Stimulated activated CD8-positive, alpha-beta memory T cell treated with anti-CD3 and anti-CD28 coated beads, Interleukin-12 subunit alpha, Interleukin-12 subunit beta, amount 100 ng/mL, for 4 hours (primary cell): ENCODE data around the gene MARCOL.

ENCODE experiments used
- DNase-seq: peaks from one replicate; pipeline ENCODE4 v3.0.0-alpha.2; 2020; ENCODE audit warnings: low read depth

The MARCOL gene, protein sequence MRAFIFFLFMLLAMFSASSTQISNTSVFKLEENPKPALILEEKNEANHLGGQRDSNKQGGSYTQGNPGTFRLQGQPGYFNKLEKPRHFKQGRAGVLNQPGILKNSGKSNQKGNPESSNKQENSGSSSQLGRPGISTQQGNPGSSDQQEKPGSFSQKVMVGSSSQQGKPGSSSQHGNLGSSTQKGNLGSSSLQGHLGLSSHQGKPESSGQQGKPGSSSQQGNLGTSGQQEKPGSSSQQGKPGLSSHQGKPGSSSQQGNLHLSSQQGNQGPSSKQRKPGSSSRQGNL

DNA sequence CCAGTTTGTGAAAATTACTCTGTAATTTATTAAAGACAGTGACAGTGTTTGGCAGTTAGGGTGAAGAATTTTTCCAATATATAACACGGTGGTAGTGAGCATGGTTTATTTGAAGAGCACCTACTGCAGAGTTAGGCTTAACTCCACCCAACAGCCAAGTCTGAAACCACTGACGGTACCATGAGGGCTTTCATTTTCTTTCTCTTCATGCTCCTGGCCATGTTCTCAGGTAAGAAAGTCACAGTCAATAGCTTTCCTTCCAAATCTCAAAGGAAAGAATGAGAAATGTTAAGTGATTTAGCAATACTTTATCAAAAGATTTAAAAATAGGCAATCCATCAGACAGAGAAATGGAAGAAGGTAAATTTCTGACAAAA is at the start of gene MARCOL:
Gene MARCOL (plus strand): TSS at position 108 of the 377 bp plus-strand sequence. CDS start 73 bp downstream, at position 181.
- DNase-seq: no peak

DNA sequence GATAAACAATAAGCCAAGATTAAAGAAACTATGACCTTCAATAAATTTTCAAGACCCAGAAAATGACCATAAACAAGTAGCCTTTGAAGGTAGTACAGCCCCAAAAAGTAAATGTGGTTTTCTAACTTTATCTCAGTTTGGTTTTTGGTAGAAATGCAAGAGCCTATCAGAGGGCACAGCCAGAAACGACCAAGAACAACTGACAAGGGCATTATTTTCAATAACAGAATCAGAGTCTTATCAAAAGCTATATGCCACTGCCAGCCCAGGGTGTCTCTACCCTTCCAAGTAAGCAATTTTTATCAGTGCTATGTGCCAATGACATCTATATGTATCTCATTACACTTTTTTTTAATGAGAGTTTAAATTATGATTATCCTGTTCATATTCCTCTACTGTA is 47.3 kb upstream of the MARCOL start:
- DNase-seq: no peak

DNA sequence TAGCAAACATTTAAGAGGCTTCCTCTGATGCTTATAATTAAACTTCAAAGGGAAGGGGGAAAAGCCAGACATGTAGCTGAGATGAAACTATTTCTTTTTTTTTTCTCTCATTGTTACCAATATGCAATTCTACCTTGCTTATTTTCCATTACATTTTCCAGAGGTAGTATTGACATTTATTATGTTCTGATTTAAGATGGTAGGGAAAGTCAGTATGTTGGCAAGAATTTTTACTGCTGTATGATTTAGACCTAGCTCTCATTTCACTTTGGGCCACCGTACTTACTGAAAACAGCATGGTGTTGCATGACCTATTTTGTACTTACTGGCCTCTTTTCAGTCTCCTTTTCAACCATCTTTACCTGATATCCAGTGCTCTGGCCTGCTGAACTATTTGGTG is 45.1 kb upstream of the MARCOL start:
- DNase-seq: no peak

DNA sequence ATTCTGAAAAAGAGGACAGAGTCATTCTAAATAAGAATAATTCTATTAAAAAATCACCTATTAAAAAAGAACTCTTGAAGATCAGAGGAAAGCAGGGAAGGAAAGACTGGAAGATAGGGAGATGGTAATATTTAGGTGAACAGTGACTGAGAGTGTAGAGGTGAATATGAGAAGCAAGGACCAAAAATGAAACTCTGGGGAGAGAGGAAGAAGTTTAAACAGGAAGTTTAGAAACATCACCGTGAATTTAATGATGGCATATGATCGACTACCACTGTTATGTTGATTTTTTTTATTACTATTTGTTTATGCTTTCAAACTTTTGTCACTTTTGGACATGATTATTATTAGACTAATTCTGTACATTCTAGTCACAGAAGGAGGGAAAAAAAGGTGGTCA is 37.2 kb upstream of the MARCOL start:
- DNase-seq: no peak

DNA sequence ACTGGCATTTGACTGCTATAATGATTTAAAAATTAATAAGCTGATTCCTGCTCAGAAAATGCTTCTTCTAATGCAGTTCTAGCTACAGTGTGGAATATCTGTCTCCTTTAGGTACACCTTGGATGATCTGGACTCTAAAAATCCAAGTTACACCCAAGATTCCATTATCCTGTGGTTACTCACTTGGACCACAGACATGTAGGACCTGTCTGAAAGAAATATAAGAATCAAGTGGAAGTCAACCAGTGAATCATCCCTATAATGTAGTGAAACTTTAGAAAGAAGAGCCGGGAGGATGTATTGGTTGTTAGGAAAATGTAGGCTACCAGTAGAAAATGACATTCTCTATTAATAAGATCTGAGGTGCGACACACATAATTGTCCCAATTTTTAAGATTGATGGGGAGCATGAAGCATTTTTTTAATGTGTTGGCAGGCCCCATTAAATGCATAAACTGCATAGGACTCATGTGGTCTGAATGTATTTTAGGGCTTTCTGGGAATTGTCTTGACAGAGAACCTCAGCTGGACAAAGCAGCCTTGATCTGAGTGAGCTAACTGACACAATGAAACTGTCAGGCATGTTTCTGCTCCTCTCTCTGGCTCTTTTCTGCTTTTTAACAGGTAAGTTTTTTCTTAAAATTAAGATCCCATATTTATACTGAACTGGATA is 35.7 kb upstream of the MARCOL start, which contains the start of gene SPINK6:
Gene SPINK6 (plus strand): TSS at position 512 of the 673 bp plus-strand sequence. CDS start 55 bp downstream, at position 567.
- DNase-seq: no peak

DNA sequence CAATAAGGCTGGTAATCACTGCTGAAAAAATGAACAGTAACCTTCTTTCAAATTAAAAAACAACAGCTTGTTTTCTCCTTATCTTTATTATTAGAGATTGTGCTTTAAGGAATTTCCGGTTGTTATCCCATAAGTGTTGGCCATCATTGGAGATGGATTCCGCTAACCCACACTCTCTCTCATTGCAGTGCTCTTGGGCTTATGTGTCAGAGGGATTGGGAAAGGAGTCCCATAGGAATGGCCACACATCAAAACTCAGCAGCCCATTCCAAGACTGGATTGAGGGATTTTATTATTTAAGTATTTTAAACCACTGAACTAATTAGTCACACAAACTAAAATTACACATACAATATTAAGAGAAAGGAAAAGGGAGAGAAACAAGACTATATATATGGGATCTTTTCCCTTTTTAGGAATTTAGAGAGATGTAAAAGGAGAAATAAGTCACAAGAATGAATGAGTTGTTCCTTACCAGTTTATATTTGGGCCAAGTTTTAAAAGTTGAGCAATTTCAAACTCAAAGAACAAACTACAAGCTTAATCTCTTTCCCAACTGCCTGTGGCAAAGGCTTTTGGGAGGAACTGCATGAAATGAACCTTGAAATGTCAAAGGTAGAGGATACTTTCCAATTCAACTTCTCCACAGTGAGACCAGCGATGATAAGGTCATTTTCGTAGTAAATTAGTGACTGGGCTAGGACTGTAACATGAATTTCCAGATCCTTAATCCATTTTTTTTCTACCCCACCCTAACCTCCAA is 33.1 kb upstream of the MARCOL start:
- DNase-seq: no peak

DNA sequence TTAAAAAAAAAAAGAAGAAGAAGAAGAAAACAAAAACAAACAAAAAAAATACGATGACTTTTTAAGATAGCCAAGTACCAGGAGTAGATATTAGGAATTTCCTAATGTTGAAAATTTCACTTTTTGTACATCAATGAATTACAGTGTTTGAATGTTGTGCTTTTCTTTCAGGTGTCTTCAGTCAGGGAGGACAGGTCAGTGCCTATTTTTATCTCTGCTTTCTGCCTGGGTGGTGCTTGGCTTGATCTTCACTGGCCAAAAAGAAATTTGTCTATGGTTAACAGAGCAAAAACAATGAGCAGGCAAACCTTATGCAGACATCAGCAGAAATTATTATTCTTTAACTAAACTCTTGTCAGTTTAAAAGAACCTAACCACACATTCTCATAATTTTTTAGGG is 32.5 kb upstream of the MARCOL start:
- no peak for DNase-seq

DNA sequence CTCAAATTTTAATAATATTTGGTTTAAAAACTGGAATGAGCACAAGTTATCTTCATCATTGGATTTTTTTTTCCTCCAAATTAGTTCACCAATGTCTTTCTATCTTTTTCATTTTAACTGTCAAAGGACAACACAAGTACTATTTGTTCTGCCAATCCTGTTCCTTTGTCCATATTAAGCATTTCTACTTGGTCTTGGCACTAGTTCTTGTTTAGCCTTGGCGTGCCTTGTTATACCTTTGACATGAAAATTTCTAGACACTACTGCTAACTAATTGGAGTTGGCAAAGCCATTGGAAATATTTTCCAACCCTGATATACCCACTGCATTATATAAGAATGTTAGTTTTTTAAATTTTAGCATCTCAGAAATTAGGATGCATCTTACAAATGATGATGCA is 31.7 kb upstream of the MARCOL start:
- DNase-seq: no peak

DNA sequence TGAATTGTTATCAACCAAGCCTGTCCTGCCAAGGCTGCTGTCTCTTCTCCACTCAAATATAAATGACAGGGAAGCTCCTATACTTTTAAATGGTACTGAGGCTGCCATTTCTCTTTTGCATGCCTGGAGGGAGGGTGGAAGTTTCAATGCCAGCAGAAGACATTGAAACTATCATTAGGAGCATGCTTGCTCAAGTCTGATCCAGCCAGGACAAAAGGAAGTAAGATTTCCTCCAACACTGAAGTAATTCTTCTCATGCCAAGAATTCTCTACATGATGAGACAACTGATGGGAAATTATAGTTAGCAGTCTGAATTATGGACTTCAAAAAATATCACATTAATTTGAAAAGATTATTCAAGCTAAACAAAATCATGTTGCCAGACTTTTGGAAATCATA is 30.1 kb upstream of the MARCOL start:
- no peak for DNase-seq

DNA sequence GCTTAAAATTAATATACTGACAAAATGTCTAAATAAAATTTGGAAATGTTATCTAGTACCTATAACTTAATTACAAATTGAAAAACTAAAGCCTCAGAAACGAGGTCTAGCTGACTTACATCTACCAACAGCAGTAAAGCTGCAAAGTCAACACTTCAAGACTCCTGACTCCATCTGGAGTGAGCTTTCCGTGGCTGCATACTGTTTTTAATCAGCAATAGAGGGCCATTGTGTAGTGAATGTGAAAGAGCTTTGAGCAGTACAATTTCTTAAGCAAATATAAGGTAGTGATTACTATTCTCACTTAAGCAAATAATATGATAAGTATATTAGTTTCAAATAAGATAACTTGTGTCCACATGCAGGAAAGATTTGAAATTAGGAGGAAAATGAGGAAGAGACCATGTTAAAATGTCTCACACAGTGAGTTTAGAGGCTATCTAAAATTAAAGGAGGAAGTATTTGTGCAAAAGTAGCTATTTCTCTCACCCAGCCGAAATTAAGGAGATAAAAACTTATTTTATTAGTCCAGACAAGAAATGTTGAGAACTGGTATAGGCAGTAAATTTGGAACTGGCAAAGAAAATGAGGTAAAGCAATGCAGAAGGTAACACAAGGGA is 29.1 kb upstream of the MARCOL start:
- DNase-seq: no peak

DNA sequence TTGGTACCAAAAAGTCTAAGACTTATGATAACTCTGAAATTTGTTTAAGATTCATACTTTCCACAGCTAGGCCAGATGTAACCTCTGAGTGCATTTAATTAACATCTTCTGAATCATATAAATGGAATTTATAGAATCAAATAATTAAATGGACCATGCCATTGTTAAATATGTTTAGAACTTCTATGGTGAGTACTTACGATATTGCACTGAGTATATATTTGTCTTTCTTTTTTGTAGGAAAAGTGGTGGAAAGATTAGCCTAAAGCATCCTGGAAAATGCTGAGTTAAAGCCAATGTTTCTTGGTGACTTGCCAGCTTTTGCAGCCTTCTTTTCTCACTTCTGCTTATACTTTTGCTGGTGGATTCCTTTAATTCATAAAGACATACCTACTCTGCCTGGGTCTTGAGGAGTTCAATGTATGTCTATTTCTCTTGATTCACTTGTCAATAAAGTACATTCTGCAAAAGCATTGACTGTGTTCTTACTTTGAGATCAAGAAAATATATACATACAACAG is 23.6 kb upstream of the MARCOL start:
- no peak for DNase-seq

DNA sequence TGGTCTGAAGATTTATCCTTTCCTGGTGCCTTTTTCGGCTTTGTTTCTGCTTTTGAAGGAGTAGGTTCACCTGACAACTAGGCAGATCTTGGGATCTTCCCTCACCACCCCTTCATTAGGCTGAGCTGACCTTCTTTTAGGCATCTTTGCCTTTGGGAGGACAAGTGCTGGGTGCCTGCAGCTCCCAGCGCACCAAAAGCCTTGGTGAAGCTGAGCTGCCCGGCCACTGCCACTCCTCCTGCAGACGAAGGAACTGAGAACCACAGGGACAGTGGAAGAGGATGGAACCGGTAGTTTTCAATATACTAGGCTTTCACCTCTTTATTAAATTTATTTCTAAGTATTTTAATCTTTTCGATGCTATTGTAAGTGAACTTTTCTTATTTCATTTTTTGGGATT is 16.8 kb upstream of the MARCOL start:
- DNase-seq: no peak

DNA sequence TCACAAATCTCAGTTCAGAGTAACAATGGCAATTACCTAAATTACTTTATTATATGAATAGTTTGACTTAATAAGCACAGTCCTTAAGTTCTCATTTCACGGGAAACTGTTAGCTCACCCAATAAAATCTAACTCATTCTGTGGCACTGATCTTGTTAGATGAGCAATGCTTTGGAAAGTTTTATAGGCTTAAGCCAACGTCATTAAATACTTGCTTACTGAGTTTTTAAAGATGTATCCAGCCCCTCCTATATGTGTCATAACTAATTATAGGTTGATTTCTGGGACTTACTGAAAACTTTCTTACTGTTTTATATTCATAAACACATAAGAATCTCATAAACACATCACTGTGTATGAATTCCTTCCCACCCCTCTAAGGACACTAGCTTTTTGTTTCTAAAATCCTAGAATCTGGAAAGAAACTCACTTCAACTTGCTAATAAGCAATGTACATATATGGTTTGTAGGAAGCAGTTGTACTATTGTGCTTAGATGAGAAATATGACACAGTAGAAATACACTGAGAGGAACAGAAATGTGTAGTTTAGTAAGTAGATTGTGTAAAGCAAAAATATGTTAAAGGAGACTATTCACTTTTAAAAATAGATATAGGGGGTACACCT is 14.1 kb upstream of the MARCOL start:
- no peak for DNase-seq

DNA sequence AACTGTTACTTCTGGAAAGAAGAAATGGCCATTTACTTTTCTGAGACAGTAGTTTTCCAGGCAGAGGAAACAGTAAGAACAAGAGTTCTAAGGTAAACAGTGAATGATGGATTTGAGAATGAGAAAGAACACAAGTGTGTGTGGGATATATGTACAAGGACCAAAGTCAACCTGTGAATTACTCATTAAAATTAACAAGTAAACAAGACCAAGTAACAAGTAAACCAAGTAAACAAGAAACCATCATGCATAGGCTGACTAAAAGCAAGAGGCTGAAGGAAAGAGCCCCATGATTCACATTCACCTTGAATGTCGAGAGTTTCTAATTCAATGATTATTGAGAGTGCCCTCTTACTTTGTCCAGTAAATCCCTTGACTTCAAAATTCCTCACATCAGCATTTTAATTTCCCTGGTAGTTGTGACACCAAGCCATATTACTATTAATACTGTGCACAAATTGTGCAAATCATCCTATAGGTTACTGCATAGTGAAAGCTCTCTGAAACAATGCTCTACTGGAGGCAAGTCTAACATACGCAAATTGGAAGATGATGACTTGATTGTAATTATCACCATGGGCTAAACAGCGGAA is 9.8 kb upstream of the MARCOL start:
- no peak for DNase-seq

DNA sequence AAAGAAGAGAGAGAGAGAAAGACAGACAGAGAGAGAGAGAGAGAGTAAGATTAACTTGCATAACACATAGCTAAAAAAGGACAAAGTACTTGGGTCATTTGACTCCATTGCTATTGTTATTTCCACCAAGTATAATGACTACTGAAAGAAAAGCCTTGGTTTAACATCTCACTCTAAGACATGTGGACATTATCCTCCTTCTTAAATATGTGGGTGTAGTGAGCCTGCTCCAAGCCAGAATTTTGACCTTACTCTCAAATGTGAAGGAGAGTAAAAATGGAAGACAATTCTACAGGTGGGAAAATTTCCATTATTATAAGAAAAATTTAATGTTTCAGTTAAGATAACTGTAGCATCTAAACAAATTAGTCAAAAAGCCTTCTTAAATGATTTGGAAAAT is 8.5 kb upstream of the MARCOL start:
- DNase-seq: no peak

DNA sequence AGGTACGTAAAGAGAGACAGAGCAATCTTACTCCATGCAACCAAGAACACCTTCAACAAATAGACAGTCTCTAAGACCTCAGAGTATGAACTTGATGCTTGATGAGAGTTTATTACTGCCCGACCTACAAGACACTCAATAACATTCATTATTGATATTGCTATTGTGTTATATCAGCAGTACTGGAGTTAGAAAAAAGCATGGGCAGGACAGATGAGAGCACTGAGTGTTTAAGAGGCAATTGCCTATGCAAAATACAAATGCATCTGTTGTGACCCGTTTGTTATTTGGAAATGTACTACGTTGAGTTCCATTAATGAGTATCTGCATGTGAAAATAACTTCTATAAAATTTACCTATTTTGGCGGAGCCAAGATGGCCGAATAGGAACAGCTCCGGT is 8.1 kb upstream of the MARCOL start:
- DNase-seq: no peak

DNA sequence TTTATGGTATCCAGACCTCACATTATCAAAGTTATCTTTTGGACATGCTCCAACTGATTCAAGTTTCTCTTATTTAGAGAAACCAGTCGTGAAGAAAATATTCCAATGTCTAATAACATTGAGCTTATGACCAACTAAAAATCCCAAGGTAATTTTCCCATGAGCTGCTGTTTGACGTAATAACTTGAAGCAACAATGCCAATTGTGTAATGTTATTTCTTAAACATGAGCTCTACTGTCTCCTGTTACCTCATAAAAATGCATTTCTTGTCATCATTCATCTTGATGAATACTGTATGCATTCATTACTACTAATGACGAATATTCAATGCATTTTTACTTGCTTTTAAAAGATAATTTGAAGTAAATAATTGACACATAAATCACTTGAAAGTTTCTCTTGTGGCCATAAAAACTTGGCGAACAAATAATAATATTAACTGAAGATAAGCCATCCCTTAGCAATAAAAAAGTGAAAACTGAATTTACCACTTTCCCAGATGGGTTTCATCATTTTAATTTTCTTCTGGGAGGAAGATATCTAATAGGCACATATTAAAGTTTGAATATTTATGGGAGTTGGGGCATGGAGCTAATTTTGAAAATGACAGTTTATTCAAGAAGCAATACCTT is 424 bp upstream of the MARCOL start:
- DNase-seq: no peak

DNA sequence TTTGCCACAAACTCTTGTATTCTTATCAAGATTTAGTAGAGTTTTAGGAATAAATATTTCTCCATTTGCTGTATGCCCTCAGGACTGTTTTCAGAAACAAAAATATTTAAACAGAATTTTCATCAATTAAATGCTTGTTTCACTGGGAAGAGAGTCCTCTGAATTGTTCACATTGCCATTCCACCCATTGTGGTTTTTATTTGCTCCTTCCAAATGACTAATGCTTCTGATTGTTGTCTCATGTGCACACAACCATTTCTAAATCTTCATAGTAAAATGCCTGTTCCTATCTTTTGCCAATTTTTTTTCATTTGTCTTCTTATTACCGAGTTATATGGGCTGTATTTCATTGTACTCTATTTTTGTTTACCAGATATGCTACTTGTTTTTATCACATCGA is 10.6 kb downstream of the MARCOL start:
- DNase-seq: no peak

DNA sequence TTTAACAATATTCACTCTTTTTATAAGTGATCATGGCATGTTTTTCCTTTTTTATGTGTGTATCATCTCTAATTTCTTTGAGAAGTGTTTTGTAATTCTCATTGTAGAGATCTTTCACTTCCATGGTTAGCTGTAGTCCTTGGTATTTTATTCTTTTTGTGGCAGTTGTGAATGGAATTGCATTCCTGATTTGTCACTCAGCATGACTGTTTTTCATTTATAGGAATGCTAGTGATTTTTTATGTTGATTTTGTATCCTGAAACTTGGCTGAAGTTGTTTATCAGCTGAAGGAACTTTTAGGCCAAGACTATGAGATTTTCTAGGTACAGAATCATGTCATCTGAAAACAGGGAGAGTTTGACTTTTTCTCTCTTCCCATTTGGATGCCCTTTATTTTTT is 17.1 kb downstream of the MARCOL start:
- DNase-seq: no peak

DNA sequence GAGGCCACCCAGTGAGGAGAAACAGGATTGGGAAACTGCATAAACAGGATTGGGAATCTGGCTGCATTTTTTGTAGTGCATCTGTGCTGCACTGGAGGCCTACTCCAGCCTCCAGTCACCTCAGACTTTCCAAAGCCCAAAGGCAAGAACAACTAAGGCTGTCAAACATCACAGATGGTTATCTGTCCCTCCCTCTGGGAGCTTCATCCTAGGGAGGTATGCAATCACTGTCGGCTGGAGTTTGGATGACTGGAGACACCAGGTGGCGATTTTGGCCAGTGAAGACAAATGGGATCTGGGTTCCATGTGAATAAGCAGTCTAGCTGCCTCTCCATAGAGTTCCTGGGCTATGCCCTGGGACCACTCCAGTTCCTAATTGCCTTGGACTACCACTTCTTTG is 21.0 kb downstream of the MARCOL start:
- DNase-seq: no peak

DNA sequence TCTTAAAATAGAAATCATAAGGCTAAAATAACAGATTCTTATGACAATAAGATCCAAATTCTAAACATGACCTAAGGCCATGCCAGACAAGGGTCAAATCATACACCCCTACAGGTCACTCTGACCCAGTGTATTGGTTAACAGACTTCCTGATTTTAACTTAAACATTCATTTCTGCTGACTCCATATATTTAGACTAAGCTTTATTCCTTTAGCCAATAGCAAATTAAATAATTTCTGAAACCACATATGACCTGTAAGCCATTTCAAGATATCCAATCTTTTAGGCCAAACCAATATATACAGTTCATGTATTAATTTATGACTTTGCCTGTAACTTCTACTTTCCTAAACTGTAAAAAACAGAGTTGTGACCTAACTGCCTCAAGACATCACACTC is 22.9 kb downstream of the MARCOL start:
- DNase-seq: no peak
